CD4-positive, alpha-beta T cell treated with Interleukin-4 for 1 hour (primary cell): ENCODE measurements around the gene HOXD4.

Experiments used
- DNase-seq, 2 donors: peaks; one replicate each; pipeline ENCODE4 v3.0.0-alpha.2; 2020 to 2022

Gene HOXD4

GRCh38 chr2:176193048-176193447 lies 41.7 kb downstream of the HOXD4 start:
- no peak for DNase-seq

- no peak for DNase-seq
Measured at GRCh38 chr2:176199902-176200301, 48.6 kb downstream of the HOXD4 start.

GRCh38 chr2:176200971-176201370 lies 49.6 kb downstream of the HOXD4 start:
- DNase-seq = no peak

- DNase-seq = no peak
Measured at GRCh38 chr2:176202491-176202890, 51.1 kb downstream of the HOXD4 start.
